KMS-11 (cell line): ENCODE measurements around the gene TBL1Y.

Experiments used
- H2AFZ ChIP-seq: fragments of 200-600 bp; sonication (generic); 2 replicates; pipeline ENCODE4 v1.6.1; 2016; ENCODE audit warnings: antibody characterized with exemption, mixed run types, low read depth
- H3K27ac ChIP-seq: fragments of 200-600 bp; sonication (generic); 2 replicates; pipeline ENCODE4 v1.6.1; 2016; ENCODE audit warnings: mild to moderate bottlenecking, mixed run types
- H3K27me3 ChIP-seq: fragments of 200-600 bp; sonication (generic); 2 replicates; pipeline ENCODE4 v1.6.1; 2017; ENCODE audit warnings: mild to moderate bottlenecking, low read depth, mixed run types, moderate library complexity; ENCODE audit not compliant: insufficient read depth
- H3K36me3 ChIP-seq: fragments of 200-600 bp; sonication (generic); 2 replicates; pipeline ENCODE4 v1.6.1; 2017; ENCODE audit warnings: mild to moderate bottlenecking, mixed run types; ENCODE audit not compliant: insufficient read depth
- H3K4me1 ChIP-seq: fragments of 200-600 bp; sonication (generic); 2 replicates; pipeline ENCODE4 v1.6.1; 2016; ENCODE audit warnings: mild to moderate bottlenecking, low read depth, mixed run types; ENCODE audit not compliant: poor library complexity, severe bottlenecking
- H3K4me2 ChIP-seq: fragments of 200-600 bp; sonication (generic); 2 replicates; pipeline ENCODE4 v1.7.0; 2016; ENCODE audit warnings: mild to moderate bottlenecking, mixed run types
- H3K4me3 ChIP-seq: fragments of 200-600 bp; sonication (generic); IDR thresholded peaks from 2 replicates; pipeline ENCODE4 v1.6.1; 2017; ENCODE audit warnings: low read depth, low read length, mixed read lengths; ENCODE audit not compliant: insufficient read depth
- H3K79me2 ChIP-seq: fragments of 200-600 bp; sonication (generic); 2 replicates; pipeline ENCODE4 v1.6.1; 2016; ENCODE audit warnings: low read depth, mixed run types; ENCODE audit not compliant: insufficient read depth
- H3K9ac ChIP-seq: fragments of 200-600 bp; sonication (generic); 2 replicates; pipeline ENCODE4 v1.6.1; 2016; ENCODE audit warnings: mild to moderate bottlenecking, mixed run types
- H4K20me1 ChIP-seq: fragments of 200-600 bp; sonication (generic); 2 replicates; pipeline ENCODE4 v1.6.1; 2016; ENCODE audit warnings: mild to moderate bottlenecking, mixed run types; ENCODE audit not compliant: insufficient read depth
- TF ChIP-seq, protein P1 (sequence below): fragments of 200-600 bp; sonication (generic); conservative IDR thresholded peaks from 2 replicates; pipeline ENCODE4 v1.6.1; 2017; ENCODE audit warnings: low read depth, mild to moderate bottlenecking, antibody characterized with exemption, low read length, moderate library complexity, mixed read lengths

Gene TBL1Y

GRCh38 chrY:6935497-6935896 lies 25.0 kb downstream of the TBL1Y start:
- no peaks in the 10 kb centered on the region for H3K79me2 ChIP-seq
- no peak overlapping the region for H3K27ac ChIP-seq
- no peak overlapping the region for H3K4me2 ChIP-seq
- no peak overlapping the region for H3K9ac ChIP-seq
- no peaks in the 10 kb centered on the region for H3K36me3 ChIP-seq
- TF ChIP-seq, protein P1, sequence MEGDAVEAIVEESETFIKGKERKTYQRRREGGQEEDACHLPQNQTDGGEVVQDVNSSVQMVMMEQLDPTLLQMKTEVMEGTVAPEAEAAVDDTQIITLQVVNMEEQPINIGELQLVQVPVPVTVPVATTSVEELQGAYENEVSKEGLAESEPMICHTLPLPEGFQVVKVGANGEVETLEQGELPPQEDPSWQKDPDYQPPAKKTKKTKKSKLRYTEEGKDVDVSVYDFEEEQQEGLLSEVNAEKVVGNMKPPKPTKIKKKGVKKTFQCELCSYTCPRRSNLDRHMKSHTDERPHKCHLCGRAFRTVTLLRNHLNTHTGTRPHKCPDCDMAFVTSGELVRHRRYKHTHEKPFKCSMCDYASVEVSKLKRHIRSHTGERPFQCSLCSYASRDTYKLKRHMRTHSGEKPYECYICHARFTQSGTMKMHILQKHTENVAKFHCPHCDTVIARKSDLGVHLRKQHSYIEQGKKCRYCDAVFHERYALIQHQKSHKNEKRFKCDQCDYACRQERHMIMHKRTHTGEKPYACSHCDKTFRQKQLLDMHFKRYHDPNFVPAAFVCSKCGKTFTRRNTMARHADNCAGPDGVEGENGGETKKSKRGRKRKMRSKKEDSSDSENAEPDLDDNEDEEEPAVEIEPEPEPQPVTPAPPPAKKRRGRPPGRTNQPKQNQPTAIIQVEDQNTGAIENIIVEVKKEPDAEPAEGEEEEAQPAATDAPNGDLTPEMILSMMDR, result no peak
- H2AFZ ChIP-seq, result no peak overlapping the region
- no peaks in the 10 kb centered on the region for H3K4me1 ChIP-seq
- no peaks in the 10 kb centered on the region for H4K20me1 ChIP-seq
- H3K27me3 ChIP-seq, result no peaks in the 10 kb centered on the region
- H3K4me3 ChIP-seq, result no peak overlapping the region

GRCh38 chrY:6947695-6948094 lies 37.2 kb downstream of the TBL1Y start:
- Histone ChIP-seq H3K27ac (no peak overlapping the region), H3K9ac (no peak overlapping the region), H3K4me2 (no peak overlapping the region), H2AFZ (no peak overlapping the region), H4K20me1 (no peaks in the 10 kb centered on the region), H3K4me1 (no peaks in the 10 kb centered on the region), H3K79me2 (no peaks in the 10 kb centered on the region), H3K36me3 (no peaks in the 10 kb centered on the region), H3K4me3 (no peak overlapping the region), H3K27me3 (no peaks in the 10 kb centered on the region)
- TF ChIP-seq, protein P1, result no peak

- Histone ChIP-seq H3K4me2 (no peak overlapping the region), H4K20me1 (no peaks in the 10 kb centered on the region), H3K4me3 (no peak overlapping the region), H3K9ac (no peak overlapping the region), H3K27ac (no peak overlapping the region), H3K4me1 (no peaks in the 10 kb centered on the region), H3K36me3 (no peaks in the 10 kb centered on the region), H3K79me2 (no peaks in the 10 kb centered on the region), H2AFZ (no peak overlapping the region), H3K27me3 (no peaks in the 10 kb centered on the region)
- TF ChIP-seq, protein P1, result no peak
Observed at GRCh38 chrY:6948378-6948777, 37.9 kb downstream of the TBL1Y start.

GRCh38 chrY:6949947-6950346 lies 39.5 kb downstream of the TBL1Y start:
- no peak overlapping the region for H3K27ac ChIP-seq
- no peak overlapping the region for H2AFZ ChIP-seq
- H4K20me1 ChIP-seq, result no peaks in the 10 kb centered on the region
- no peak overlapping the region for H3K9ac ChIP-seq
- H3K4me3 ChIP-seq, result no peak overlapping the region
- no peaks in the 10 kb centered on the region for H3K36me3 ChIP-seq
- H3K79me2 ChIP-seq, result no peaks in the 10 kb centered on the region
- H3K27me3 ChIP-seq, result no peaks in the 10 kb centered on the region
- H3K4me1 ChIP-seq, result no peaks in the 10 kb centered on the region
- TF ChIP-seq, protein P1, result no peak
- no peak overlapping the region for H3K4me2 ChIP-seq
